Prostate gland (tissue), 2 donors: ENCODE results near the gene CNTN5.

ENCODE experiments used
- CTCF ChIP-seq, 4 experiments: fragments of 200-600 bp in 2 of 4; fragments of 450-650 bp in 2 of 4; sonication (generic) in 2 of 4; IDR thresholded peaks; 1 replicate in 3 of 4; 2 replicates in 1 of 4; pipeline ENCODE4 v1.5.1; 2016 to 2019; ENCODE audit warnings: antibody characterized with exemption in 4 of 4, mild to moderate bottlenecking in 2 of 4, moderate library complexity in 2 of 4
- POLR2A ChIP-seq: fragments of 450-650 bp; IDR thresholded peaks from one replicate; pipeline ENCODE4 v1.6.1; 2016; ENCODE audit warnings: antibody characterized with exemption, mild to moderate bottlenecking
- POLR2AphosphoS5 ChIP-seq: sonication (generic); formaldehyde crosslinking; IDR thresholded peaks from one replicate; pipeline ENCODE4 v1.6.1; 2017; ENCODE audit warnings: antibody characterized with exemption

GRCh38 chr11:99640671-99641070, 619.9 kb downstream of the CNTN5 start:
- TF ChIP-seq CTCF (IDR thresholded peaks at IDR 0.05) = no peak
- no peak for TF ChIP-seq POLR2A
- no peak for TF ChIP-seq POLR2AphosphoS5
